OCI-LY1 (cell line): ENCODE results near the gene PDE4D.

Experiments
- H2AFZ ChIP-seq: fragments of 200-600 bp; sonication (generic), shearing (Covaris generic); 2 replicates; pipeline ENCODE4 v1.6.0; 2014; ENCODE audit warnings: antibody characterized with exemption, mild to moderate bottlenecking, low read length
- H3F3A ChIP-seq: fragments of 200-600 bp; sonication (generic), shearing (Covaris generic); 2 replicates; pipeline ENCODE4 v1.6.0; 2014; ENCODE audit warnings: mild to moderate bottlenecking, antibody characterized with exemption, low read length, moderate library complexity; ENCODE audit not compliant: insufficient read depth
- H3K27ac ChIP-seq: fragments of 200-600 bp; sonication (generic); 2 replicates; pipeline ENCODE4 v1.5.1; 2014; ENCODE audit warnings: low read length, mixed run types, mild to moderate bottlenecking, low read depth; ENCODE audit not compliant: poor library complexity, severe bottlenecking
- H3K27me3 ChIP-seq: fragments of 200-600 bp; sonication (generic); 2 replicates; pipeline ENCODE4 v1.6.0; 2014; ENCODE audit warnings: antibody characterized with exemption, mild to moderate bottlenecking, low read length, moderate library complexity; ENCODE audit not compliant: insufficient read depth
- H3K36me3 ChIP-seq: fragments of 200-600 bp; sonication (generic); 2 replicates; pipeline ENCODE4 v1.6.1; 2014; ENCODE audit warnings: mild to moderate bottlenecking, antibody characterized with exemption, low read length, moderate library complexity, mixed read lengths; ENCODE audit not compliant: insufficient read depth
- H3K4me1 ChIP-seq: fragments of 200-600 bp; sonication (generic); 2 replicates; pipeline ENCODE4 v1.5.1; 2014; ENCODE audit warnings: mild to moderate bottlenecking, low read length, moderate library complexity; ENCODE audit not compliant: insufficient read depth, severe bottlenecking
- H3K4me2 ChIP-seq: fragments of 200-600 bp; sonication (generic), shearing (Covaris generic); 2 replicates; pipeline ENCODE4 v1.6.1; 2014; ENCODE audit warnings: low read length
- H3K4me3 ChIP-seq: fragments of 200-600 bp; sonication (generic); 2 replicates; pipeline ENCODE4 v1.5.1; 2014; ENCODE audit warnings: low read length, low read depth, mild to moderate bottlenecking, mixed read lengths; ENCODE audit not compliant: poor library complexity, severe bottlenecking
- H3K79me2 ChIP-seq: fragments of 200-600 bp; shearing (Covaris generic); 2 replicates; pipeline ENCODE4 v1.6.1; 2016; ENCODE audit warnings: mixed run types, low read length, mixed read lengths; ENCODE audit not compliant: insufficient read depth
- H3K9ac ChIP-seq: fragments of 200-600 bp; sonication (generic), shearing (Covaris generic); 2 replicates; pipeline ENCODE4 v1.6.1; 2014; ENCODE audit warnings: mild to moderate bottlenecking, low read length, mixed read lengths
- H3K9me2 ChIP-seq: fragments of 200-600 bp; sonication (generic), shearing (Covaris generic); 2 replicates; pipeline ENCODE4 v1.6.1; 2014; ENCODE audit warnings: low read depth, mild to moderate bottlenecking, low read length, mixed read lengths
- H3K9me3 ChIP-seq: fragments of 200-600 bp; shearing (Covaris generic); 2 replicates; pipeline ENCODE4 v1.6.1; 2014; ENCODE audit warnings: low read length, mixed read lengths
- H4K20me1 ChIP-seq: fragments of 200-600 bp; sonication (generic), shearing (Covaris generic); 2 replicates; pipeline ENCODE4 v1.6.0; 2016; ENCODE audit warnings: mild to moderate bottlenecking, low read length; ENCODE audit not compliant: insufficient read depth
- EZH2 ChIP-seq: fragments of 200-600 bp; sonication (generic), shearing (Covaris generic); IDR thresholded peaks from 2 replicates; pipeline ENCODE4 v1.8.0; 2017; ENCODE audit warnings: borderline replicate concordance, mixed run types, mild to moderate bottlenecking, antibody characterized with exemption, low read length, moderate library complexity, mixed read lengths
- TF ChIP-seq, protein P1 (sequence below): fragments of 200-600 bp; sonication (generic), shearing (Covaris generic); IDR thresholded peaks from 2 replicates; pipeline ENCODE4 v1.5.1; 2017; ENCODE audit warnings: mild to moderate bottlenecking, antibody characterized with exemption, low read length, moderate library complexity, mixed read lengths

PDE4D gene

DNA sequence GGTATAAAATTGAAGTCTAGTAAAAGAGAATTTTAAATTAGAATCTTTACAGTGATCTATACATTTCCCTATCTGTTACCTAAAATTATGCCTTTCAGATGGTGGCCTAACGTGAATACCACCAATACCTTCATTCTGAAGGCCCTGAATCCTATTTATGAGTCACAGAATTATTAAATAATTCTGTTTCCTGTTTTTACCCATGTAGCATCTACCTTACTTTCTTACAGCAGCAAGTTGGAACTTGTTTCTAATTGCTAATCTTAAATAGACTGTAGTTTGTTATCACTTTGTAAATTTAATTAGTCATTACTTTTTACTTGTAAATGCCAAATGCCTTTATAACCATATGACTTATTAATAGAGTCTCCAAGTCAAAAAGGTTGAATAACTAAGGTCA, 135.0 kb downstream of the PDE4D start:
- Histone ChIP-seq H3F3A (no peaks in the 10 kb centered on the region), H3K27ac (no peak overlapping the region), H3K9ac (no peak overlapping the region), H3K27me3 (no peaks in the 10 kb centered on the region), H3K4me2 (no peak overlapping the region), H3K9me2 (no peaks in the 10 kb centered on the region), H3K36me3 (no peaks in the 10 kb centered on the region), H3K4me1 (no peaks in the 10 kb centered on the region), H2AFZ (no peak overlapping the region), H3K4me3 (no peak overlapping the region), H3K9me3 (no peaks in the 10 kb centered on the region), H3K79me2 (no peaks in the 10 kb centered on the region), H4K20me1 (no peaks in the 10 kb centered on the region)
- TF ChIP-seq, protein P1, sequence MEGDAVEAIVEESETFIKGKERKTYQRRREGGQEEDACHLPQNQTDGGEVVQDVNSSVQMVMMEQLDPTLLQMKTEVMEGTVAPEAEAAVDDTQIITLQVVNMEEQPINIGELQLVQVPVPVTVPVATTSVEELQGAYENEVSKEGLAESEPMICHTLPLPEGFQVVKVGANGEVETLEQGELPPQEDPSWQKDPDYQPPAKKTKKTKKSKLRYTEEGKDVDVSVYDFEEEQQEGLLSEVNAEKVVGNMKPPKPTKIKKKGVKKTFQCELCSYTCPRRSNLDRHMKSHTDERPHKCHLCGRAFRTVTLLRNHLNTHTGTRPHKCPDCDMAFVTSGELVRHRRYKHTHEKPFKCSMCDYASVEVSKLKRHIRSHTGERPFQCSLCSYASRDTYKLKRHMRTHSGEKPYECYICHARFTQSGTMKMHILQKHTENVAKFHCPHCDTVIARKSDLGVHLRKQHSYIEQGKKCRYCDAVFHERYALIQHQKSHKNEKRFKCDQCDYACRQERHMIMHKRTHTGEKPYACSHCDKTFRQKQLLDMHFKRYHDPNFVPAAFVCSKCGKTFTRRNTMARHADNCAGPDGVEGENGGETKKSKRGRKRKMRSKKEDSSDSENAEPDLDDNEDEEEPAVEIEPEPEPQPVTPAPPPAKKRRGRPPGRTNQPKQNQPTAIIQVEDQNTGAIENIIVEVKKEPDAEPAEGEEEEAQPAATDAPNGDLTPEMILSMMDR: no peak
- no peak for TF ChIP-seq EZH2

DNA sequence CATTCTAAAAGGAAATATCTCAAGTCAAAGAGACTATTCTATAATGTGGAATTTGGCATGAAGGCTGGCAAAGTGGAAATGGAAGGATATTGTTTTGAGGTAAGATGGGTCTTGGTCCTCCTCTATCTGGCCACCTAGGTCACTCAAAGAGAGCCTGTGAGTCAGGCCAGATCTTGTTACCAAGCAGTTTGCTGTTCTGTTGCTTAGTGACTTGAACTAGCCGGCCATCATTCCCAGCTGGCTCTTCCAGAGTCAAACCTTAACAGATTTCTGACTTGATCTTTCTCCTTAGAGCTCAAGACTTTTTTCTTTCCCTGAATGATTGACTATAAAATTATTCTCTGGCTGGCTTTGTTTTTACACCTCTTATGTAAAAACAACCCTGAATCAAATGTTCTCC, 136.1 kb downstream of the PDE4D start:
- TF ChIP-seq, protein P1: no peak
- TF ChIP-seq EZH2: no peak
- H3F3A ChIP-seq: no peaks in the 10 kb centered on the region
- H3K36me3 ChIP-seq: no peaks in the 10 kb centered on the region
- H3K9me2 ChIP-seq: no peaks in the 10 kb centered on the region
- no peaks in the 10 kb centered on the region for H3K4me1 ChIP-seq
- no peak overlapping the region for H3K9ac ChIP-seq
- H3K9me3 ChIP-seq: no peaks in the 10 kb centered on the region
- no peak overlapping the region for H2AFZ ChIP-seq
- H3K4me3 ChIP-seq: no peak overlapping the region
- no peaks in the 10 kb centered on the region for H4K20me1 ChIP-seq
- no peak overlapping the region for H3K4me2 ChIP-seq
- no peak overlapping the region for H3K27ac ChIP-seq
- H3K79me2 ChIP-seq: no peaks in the 10 kb centered on the region
- no peaks in the 10 kb centered on the region for H3K27me3 ChIP-seq

DNA sequence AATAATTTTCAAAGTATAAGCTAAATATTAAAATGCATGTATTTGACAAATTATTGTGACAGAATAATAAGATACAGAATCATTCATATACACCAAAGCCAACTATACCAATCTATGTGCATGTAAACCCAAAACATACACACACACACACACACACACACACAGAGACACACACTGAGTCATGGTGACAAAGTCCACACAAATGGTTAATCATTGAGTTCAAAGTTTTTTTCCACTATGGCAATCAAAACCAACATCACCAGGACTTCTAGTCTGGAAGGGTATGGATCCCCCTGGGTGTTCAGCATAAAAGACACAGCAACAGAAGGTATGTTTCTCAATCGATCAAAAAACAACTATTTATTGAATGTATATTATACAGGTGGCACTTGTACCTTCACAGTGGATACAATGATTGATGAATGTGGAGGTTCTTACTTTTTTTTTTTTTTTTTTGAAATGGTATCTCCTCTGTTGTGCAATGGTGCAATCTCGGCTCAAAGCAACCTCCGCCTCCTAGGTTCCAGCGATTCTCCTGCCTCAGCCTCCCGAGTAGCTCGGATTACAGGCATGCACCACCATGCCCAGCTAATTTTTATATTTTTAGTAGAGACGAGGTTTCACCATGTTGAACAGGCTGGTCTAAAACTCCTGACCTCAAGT, 137.0 kb downstream of the PDE4D start:
- H3K9me3 ChIP-seq: no peaks in the 10 kb centered on the region
- H3K4me3 ChIP-seq: no peak overlapping the region
- no peak overlapping the region for H2AFZ ChIP-seq
- H4K20me1 ChIP-seq: no peaks in the 10 kb centered on the region
- TF ChIP-seq EZH2: no peak
- TF ChIP-seq, protein P1: no peak
- no peaks in the 10 kb centered on the region for H3F3A ChIP-seq
- no peak overlapping the region for H3K9ac ChIP-seq
- no peak overlapping the region for H3K4me2 ChIP-seq
- H3K27me3 ChIP-seq: no peaks in the 10 kb centered on the region
- H3K27ac ChIP-seq: no peak overlapping the region
- no peaks in the 10 kb centered on the region for H3K79me2 ChIP-seq
- H3K4me1 ChIP-seq: no peaks in the 10 kb centered on the region
- H3K36me3 ChIP-seq: no peaks in the 10 kb centered on the region
- no peaks in the 10 kb centered on the region for H3K9me2 ChIP-seq
